ENCODE measurements around the gene RALGAPA2.
"Not testable (repeated sequence)": the region's sequence is repeated elsewhere in the genome, so short reads cannot be mapped to it uniquely, and the experiment has no call there.

The RALGAPA2 gene

GRCh38 chr20:20546402-20546801 is 166.0 kb downstream of the RALGAPA2 start:
- DNase-seq (ENCODE audit: low read depth) = no peak
- TF ChIP-seq CTCF (IDR thresholded peaks at IDR 0.05; ENCODE audit: control insufficient read depth, insufficient read depth, low read depth, low read length, missing control alignments) = no peak
- H3K4me3 ChIP-seq (ENCODE audit: control insufficient read depth, low read depth, low read length) = no peak overlapping the region

- not testable (repeated sequence) for H3K4me3 ChIP-seq (ENCODE audit: control insufficient read depth, low read depth, low read length); DNase-seq (ENCODE audit: low read depth)
Observed at GRCh38 chr20:20543348-20543747, 169.1 kb downstream of the RALGAPA2 start.

- DNase-seq (ENCODE audit: low read depth) = no peak
- no peak for TF ChIP-seq CTCF (IDR thresholded peaks at IDR 0.05; ENCODE audit: control insufficient read depth, insufficient read depth, low read depth, low read length, missing control alignments)
- no peak overlapping the region for H3K4me3 ChIP-seq (ENCODE audit: control insufficient read depth, low read depth, low read length)
Observed at GRCh38 chr20:20536240-20536933, 176.1 kb downstream of the RALGAPA2 start.

GRCh38 chr20:20535051-20535450 is 177.4 kb downstream of the RALGAPA2 start:
- no peak for TF ChIP-seq CTCF (IDR thresholded peaks at IDR 0.05; ENCODE audit: control insufficient read depth, insufficient read depth, low read depth, low read length, missing control alignments)
- no peak for DNase-seq (ENCODE audit: low read depth)
- H3K4me3 ChIP-seq (ENCODE audit: control insufficient read depth, low read depth, low read length) = no peak overlapping the region

GRCh38 chr20:20531283-20531682 is 181.2 kb downstream of the RALGAPA2 start:
- no peak for DNase-seq (ENCODE audit: low read depth)
- H3K4me3 ChIP-seq (ENCODE audit: control insufficient read depth, low read depth, low read length) = no peak overlapping the region
- TF ChIP-seq CTCF (IDR thresholded peaks at IDR 0.05; ENCODE audit: control insufficient read depth, insufficient read depth, low read depth, low read length, missing control alignments) = no peak

GRCh38 chr20:20530428-20531151 is 181.9 kb downstream of the RALGAPA2 start:
- H3K4me3 ChIP-seq (ENCODE audit: control insufficient read depth, low read depth, low read length) = no peak overlapping the region
- no peak for TF ChIP-seq CTCF (IDR thresholded peaks at IDR 0.05; ENCODE audit: control insufficient read depth, insufficient read depth, low read depth, low read length, missing control alignments)
- DNase-seq (ENCODE audit: low read depth) = no peak

GRCh38 chr20:20529597-20529996 is 182.8 kb downstream of the RALGAPA2 start:
- no peak for DNase-seq (ENCODE audit: low read depth)
- no peak for TF ChIP-seq CTCF (IDR thresholded peaks at IDR 0.05; ENCODE audit: control insufficient read depth, insufficient read depth, low read depth, low read length, missing control alignments)
- no peak overlapping the region for H3K4me3 ChIP-seq (ENCODE audit: control insufficient read depth, low read depth, low read length)

All from AG09309 (cell line).